A549 (cell line): ENCODE results near the gene CSTPP1.

Source experiments
- EP300 ChIP-seq, 2 experiments: fragments of >200 bp; sonication (Bioruptor Twin); formaldehyde crosslinking; IDR thresholded peaks; 2 replicates in 1 of 2; 3 replicates in 1 of 2; pipeline ENCODE4 v1.6.1; 2016 to 2017
- KDM1A ChIP-seq: fragments of 200-600 bp; sonication (generic); IDR thresholded peaks from 2 replicates; pipeline ENCODE4 v1.6.1; 2016; ENCODE audit warnings: low read depth, mild to moderate bottlenecking
- MAFK ChIP-seq: fragments of 450-650 bp; IDR thresholded peaks from 2 replicates; pipeline ENCODE4 v1.6.1; 2014; ENCODE audit not compliant: partially characterized antibody
- POLR2A ChIP-seq: IDR thresholded peaks from 2 replicates; pipeline ENCODE4 v1.6.1; 2012; ENCODE audit warnings: mild to moderate bottlenecking, low read length
- RAD21 ChIP-seq, 2 experiments: fragments of >200 bp in 1 of 2; sonication (Bioruptor Twin) in 1 of 2; formaldehyde crosslinking in 1 of 2; IDR thresholded peaks in 1 of 2; conservative IDR thresholded peaks in 1 of 2; 2 replicates in 1 of 2; 3 replicates in 1 of 2; pipeline ENCODE4 v1.6.1; 2012 to 2018; ENCODE audit warnings: inconsistent platforms in 1 of 2
- SREBF2 ChIP-seq: fragments of 450-650 bp; IDR thresholded peaks from 2 replicates; pipeline ENCODE4 v1.6.1; 2014; ENCODE audit warnings: mild to moderate bottlenecking, moderate library complexity
- TF ChIP-seq, protein P1 (sequence below): fragments of >200 bp; sonication (Bioruptor Twin); formaldehyde crosslinking; IDR thresholded peaks from 3 replicates; pipeline ENCODE4 v1.5.1; 2016
- TF ChIP-seq, protein P2 (sequence below): fragments of 150-350 bp; IDR thresholded peaks from 2 replicates; pipeline ENCODE4 v1.6.1; 2014; ENCODE audit warnings: low read depth, mild to moderate bottlenecking, low read length
- TF ChIP-seq, protein P3 (sequence below): fragments of 200-600 bp; sonication (generic); IDR thresholded peaks from 2 replicates; pipeline ENCODE4 v1.6.1; 2016; ENCODE audit warnings: antibody characterized with exemption, mild to moderate bottlenecking, moderate library complexity
- TF ChIP-seq, protein P4 (sequence below): fragments of 250-450 bp; sonication (Bioruptor Pico); IDR thresholded peaks from 2 replicates; pipeline ENCODE4 v1.5.0; 2021; ENCODE audit warnings: mild to moderate bottlenecking, moderate library complexity, borderline replicate concordance
- TF ChIP-seq, protein P5 (sequence below): fragments of 450-650 bp; IDR thresholded peaks from 2 replicates; pipeline ENCODE4 v1.6.1; 2014; ENCODE audit warnings: antibody characterized with exemption

DNA sequence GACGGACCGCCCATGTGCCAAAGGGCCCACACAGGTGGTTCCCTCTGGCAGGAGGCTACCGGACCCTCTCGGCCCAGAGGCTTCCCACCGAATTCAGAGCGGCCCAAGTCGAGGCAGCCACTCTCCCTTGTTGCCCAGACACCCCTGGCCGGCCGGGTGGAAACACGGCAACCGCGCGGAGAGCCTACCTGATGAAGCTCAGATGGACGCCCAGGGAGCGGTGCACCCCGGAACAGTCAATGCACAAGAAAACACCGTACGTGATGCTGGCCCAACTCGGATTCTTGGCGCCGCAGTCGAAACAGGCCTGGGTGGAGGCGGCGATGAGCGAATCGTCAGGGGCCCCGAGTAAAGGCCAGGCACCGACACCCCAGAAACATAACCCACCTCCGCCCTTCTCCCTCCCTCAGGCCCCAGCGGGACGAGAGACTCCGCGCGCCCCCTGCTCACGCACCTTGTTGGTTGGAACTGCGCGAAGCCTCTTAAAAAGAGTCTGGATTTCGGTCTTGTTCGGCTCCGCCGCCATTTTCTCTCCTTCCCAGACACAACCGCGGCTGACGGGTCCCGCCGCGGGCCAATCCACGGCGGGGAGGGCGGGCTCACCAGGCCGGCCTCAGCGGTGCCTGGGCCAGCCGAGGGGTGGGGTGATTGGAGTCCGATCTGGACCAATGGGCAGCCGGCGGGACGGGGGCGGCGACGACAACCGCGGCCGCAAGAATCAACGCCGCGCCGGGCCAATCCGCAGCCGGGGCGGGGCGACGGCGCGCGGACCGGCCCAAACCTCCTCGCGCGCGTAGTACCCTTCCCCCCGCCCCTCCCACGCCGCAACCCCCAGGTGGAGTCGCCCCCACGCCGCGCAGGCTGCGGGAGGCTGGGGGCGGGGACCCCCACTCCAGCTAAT lies 240.0 kb downstream of the CSTPP1 start, which contains the start of gene ARFGAP2:
- TF ChIP-seq, protein P1, sequence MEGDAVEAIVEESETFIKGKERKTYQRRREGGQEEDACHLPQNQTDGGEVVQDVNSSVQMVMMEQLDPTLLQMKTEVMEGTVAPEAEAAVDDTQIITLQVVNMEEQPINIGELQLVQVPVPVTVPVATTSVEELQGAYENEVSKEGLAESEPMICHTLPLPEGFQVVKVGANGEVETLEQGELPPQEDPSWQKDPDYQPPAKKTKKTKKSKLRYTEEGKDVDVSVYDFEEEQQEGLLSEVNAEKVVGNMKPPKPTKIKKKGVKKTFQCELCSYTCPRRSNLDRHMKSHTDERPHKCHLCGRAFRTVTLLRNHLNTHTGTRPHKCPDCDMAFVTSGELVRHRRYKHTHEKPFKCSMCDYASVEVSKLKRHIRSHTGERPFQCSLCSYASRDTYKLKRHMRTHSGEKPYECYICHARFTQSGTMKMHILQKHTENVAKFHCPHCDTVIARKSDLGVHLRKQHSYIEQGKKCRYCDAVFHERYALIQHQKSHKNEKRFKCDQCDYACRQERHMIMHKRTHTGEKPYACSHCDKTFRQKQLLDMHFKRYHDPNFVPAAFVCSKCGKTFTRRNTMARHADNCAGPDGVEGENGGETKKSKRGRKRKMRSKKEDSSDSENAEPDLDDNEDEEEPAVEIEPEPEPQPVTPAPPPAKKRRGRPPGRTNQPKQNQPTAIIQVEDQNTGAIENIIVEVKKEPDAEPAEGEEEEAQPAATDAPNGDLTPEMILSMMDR, result no peak
- TF ChIP-seq, protein P2, sequence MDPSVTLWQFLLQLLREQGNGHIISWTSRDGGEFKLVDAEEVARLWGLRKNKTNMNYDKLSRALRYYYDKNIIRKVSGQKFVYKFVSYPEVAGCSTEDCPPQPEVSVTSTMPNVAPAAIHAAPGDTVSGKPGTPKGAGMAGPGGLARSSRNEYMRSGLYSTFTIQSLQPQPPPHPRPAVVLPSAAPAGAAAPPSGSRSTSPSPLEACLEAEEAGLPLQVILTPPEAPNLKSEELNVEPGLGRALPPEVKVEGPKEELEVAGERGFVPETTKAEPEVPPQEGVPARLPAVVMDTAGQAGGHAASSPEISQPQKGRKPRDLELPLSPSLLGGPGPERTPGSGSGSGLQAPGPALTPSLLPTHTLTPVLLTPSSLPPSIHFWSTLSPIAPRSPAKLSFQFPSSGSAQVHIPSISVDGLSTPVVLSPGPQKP, result no peak
- TF ChIP-seq POLR2A (peak; percentile 29; the same call in 1 of the 2 replicates), MAFK (no peak), SREBF2 (no peak), EP300 (IDR thresholded peaks at IDR 0.05) (no peak), KDM1A (no peak), RAD21 (conservative IDR thresholded peaks at IDR 0.05 in 1 of 2, IDR thresholded peaks at IDR 0.05 in 1 of 2) (no peak)
- TF ChIP-seq, protein P3, sequence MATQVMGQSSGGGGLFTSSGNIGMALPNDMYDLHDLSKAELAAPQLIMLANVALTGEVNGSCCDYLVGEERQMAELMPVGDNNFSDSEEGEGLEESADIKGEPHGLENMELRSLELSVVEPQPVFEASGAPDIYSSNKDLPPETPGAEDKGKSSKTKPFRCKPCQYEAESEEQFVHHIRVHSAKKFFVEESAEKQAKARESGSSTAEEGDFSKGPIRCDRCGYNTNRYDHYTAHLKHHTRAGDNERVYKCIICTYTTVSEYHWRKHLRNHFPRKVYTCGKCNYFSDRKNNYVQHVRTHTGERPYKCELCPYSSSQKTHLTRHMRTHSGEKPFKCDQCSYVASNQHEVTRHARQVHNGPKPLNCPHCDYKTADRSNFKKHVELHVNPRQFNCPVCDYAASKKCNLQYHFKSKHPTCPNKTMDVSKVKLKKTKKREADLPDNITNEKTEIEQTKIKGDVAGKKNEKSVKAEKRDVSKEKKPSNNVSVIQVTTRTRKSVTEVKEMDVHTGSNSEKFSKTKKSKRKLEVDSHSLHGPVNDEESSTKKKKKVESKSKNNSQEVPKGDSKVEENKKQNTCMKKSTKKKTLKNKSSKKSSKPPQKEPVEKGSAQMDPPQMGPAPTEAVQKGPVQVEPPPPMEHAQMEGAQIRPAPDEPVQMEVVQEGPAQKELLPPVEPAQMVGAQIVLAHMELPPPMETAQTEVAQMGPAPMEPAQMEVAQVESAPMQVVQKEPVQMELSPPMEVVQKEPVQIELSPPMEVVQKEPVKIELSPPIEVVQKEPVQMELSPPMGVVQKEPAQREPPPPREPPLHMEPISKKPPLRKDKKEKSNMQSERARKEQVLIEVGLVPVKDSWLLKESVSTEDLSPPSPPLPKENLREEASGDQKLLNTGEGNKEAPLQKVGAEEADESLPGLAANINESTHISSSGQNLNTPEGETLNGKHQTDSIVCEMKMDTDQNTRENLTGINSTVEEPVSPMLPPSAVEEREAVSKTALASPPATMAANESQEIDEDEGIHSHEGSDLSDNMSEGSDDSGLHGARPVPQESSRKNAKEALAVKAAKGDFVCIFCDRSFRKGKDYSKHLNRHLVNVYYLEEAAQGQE, result no peak
- TF ChIP-seq, protein P4, sequence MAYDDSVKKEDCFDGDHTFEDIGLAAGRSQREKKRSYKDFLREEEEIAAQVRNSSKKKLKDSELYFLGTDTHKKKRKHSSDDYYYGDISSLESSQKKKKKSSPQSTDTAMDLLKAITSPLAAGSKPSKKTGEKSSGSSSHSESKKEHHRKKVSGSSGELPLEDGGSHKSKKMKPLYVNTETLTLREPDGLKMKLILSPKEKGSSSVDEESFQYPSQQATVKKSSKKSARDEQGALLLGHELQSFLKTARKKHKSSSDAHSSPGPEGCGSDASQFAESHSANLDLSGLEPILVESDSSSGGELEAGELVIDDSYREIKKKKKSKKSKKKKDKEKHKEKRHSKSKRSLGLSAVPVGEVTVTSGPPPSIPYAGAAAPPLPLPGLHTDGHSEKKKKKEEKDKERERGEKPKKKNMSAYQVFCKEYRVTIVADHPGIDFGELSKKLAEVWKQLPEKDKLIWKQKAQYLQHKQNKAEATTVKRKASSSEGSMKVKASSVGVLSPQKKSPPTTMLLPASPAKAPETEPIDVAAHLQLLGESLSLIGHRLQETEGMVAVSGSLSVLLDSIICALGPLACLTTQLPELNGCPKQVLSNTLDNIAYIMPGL (CRISPR knock-in tag), result 0 out of 2 replicates have a peak, but pooled peaks have one; percentile 34
- TF ChIP-seq, protein P5, sequence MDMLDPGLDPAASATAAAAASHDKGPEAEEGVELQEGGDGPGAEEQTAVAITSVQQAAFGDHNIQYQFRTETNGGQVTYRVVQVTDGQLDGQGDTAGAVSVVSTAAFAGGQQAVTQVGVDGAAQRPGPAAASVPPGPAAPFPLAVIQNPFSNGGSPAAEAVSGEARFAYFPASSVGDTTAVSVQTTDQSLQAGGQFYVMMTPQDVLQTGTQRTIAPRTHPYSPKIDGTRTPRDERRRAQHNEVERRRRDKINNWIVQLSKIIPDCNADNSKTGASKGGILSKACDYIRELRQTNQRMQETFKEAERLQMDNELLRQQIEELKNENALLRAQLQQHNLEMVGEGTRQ, result no peak
